ENCODE data around the gene FUT6.

DNA sequence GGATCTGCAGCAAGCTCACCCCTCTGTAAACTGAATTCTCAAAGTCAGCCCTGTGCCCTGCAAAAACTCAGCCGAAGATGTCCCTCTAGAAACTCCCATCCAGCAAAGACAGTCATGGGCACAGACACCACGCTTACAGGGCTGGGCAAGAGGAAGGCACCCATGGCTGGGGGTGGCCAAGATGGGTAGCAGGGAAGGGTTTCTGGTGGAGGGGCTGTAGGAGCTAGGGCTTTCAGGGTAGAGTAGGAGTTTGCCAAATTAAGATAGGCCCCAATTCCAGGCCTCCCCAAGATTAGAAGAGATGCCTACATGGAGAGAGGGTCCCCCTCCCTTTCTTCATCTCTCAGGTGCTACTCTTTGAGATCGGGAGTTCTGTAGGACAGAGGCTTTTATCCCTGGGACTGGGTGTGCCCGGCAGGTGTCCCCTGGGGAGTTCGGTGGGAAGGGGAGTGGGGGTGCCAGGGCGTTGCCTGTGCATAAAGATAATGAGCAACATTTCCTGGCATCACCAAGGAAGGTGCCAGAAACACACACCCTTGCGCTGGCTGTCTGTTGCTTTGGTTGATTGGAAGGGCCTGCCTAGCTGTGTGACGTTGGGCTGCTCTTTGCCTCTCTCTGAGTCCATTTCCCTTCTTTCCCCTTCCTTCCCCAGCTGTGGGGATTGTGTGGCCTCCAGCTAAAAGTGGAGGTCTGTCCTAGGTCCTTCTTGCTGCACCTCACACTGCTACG is 25.2 kb downstream of the FUT6 start:
- TF ChIP-seq, protein P1, sequence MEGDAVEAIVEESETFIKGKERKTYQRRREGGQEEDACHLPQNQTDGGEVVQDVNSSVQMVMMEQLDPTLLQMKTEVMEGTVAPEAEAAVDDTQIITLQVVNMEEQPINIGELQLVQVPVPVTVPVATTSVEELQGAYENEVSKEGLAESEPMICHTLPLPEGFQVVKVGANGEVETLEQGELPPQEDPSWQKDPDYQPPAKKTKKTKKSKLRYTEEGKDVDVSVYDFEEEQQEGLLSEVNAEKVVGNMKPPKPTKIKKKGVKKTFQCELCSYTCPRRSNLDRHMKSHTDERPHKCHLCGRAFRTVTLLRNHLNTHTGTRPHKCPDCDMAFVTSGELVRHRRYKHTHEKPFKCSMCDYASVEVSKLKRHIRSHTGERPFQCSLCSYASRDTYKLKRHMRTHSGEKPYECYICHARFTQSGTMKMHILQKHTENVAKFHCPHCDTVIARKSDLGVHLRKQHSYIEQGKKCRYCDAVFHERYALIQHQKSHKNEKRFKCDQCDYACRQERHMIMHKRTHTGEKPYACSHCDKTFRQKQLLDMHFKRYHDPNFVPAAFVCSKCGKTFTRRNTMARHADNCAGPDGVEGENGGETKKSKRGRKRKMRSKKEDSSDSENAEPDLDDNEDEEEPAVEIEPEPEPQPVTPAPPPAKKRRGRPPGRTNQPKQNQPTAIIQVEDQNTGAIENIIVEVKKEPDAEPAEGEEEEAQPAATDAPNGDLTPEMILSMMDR (IDR thresholded peaks at IDR 0.05): no peak
- no peak for TF ChIP-seq POLR2AphosphoS5 (IDR thresholded peaks at IDR 0.05)
